HG02571 (cell line): ENCODE results near the gene DHODH.
"Not testable (repeated sequence)": the region's sequence is repeated elsewhere in the genome, so short reads cannot be mapped to it uniquely, and the experiment has no call there.

Source experiments
- ATAC-seq: cut with Tn5 transposase; IDR thresholded peaks from one replicate; pipeline ENCODE4 v1.9.1; 2021; ENCODE audit warnings: mild to moderate bottlenecking, moderate library complexity; ENCODE audit not compliant: unreplicated experiment

The DHODH gene

DNA sequence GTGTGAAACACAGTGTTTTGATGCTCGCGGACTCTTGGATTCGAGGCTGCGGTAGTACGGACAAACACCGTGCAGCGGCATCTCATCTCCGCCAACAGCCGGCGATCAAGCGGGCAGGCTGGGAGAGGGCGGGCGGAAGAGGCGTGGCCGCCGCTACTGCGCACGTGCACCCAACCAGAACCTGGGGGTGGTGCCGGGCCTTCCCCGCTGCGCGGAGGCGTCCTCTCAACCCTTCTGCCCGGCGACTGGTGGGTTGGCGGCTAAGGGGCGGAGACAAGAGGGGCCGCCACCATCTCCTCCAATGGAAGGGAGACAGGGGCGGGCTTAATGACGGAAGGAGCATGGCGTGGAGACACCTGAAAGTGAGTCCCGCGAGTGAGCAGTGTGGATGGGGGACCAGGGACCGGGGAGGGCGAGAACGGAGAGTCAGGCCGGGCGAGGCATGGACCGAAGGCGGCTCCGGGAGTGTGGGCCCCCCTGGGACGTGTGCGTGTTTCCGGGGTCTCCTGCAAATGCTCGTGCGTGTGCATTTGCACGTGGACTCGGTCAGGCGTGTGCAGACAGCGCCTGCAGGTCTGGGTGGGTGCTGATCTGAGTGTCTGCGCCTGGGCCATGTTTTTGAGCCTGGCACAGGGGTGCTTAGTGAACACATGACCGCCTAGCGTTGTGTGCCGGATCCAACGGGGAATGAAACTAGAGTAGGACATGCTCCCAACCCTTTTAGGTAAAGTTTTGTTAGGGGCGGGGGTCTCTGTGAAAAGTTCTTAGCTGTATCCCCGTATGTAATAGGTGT is at the start of gene DHODH:
Gene DHODH (plus strand): TSS at position 321 of the 793 bp plus-strand sequence. CDS start 21 bp downstream, at position 342.
- ATAC-seq: peak; percentile 99

DNA sequence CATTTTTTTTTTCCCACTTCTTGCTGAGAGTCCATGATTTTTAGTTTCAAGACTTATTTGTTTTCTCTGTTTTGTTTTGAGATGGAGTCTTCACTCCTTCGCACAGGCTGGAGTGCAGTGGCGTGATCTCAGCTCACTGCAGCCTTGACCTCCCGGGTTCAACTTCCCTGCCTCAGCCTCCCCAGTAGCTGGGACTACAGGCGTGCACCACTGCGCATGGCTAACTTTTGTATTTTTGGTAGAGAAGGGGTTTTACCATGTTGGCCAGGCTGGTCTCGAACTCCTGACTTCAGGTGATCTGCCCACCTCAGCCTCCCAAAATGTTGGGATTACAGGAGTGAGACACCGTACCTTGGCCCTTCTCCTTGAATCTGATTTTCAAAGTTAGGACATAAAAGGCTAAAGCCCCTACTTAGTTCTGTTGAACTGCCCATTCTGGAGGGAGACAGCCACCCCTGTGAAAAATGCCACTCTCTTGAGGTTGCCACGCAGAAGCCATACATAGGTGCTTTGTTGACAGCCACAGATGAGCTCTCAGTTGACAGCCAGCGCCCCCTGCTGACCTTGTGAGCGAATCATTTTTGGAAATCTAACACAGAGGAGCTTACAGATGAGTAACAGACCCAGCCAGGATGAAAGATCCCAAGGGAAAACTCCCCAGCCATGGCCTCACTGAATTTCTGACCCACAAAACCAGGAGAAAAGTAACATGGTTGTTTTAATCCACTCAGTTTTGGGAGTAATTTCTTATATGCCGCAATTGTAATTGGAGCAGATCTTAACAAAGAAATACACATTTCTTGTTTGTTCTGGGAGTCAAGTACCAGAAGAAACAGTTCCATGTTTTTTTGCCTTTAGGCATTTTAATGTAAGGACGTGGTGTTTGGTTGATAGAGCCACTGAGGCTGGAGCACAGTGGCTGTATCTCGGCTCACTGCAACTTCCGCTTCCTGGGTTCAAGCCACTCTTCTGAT is 47.2 kb upstream of the DHODH start:
- ATAC-seq: no peak

DNA sequence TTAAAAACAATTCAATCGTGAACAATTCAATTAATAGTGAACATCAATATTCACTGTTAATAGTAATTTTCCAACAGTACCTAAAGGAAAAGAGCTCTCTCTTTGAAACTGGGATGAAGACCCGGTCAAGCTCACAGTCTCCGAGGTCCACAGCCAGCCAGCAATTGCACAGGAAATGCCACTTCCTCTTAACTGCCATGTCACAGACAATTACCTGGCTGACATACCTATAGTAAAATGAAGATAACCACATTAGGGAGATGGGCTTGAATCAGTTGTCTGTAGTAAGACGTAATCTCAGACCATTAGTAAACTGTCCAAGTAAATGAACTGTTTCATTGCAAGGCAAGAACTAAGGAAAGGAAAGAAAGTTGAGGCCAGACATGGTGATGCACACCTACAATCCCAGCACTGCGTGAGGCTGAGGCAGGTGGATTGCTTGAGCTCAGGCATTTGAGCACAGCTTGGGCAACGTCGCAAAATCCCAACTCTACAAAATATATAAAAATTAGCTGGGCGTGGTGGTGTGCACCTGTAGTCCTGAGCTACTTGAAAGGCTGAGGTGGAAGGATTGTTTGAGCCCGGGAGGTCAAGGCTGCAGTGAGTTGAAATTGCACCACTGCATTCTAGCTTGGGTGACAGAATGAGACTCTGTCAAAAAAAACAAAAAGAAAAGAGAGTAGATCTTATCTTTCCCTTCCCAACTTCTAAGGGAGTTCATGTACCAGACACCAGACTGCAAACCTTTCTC is 45.2 kb upstream of the DHODH start:
- ATAC-seq: no peak

DNA sequence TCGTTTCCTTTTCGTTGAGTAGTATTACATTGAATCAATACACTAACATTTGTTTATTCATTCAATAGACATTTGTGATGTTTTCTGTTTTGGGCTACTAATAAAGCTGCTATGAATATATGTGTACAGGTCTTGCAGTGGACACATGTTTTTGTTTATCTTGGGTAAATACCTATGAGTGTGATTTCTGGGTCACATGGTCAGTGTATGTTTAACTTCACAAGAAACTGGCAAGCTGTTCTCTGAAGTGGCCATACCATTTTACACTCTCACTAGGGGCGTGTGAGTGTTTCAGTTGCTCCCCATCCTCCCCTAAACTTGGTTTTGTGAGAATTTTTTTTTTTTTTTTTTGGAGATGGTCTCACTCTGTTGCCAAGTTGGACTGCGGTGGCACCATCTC is 43.3 kb upstream of the DHODH start:
- no peak for ATAC-seq

DNA sequence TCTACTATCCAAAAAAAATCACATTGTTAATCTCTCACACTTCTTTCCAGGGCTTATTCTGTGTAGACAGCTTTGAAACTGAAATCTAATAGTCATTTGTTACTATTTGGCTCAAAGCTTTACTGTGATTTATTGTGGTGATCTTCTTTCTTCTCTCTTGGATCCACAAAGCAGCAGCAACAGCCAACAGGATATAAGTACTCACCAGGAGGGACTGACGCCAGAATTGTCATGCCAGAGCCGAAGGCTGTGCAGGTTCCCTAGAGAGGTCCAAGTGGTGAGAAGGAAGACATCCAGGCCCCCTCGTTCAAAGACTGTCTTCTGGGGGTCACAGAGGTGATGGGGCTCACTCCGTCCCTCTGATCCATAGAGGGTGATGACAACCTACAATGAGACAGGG is 41.6 kb upstream of the DHODH start:
- ATAC-seq: no peak

DNA sequence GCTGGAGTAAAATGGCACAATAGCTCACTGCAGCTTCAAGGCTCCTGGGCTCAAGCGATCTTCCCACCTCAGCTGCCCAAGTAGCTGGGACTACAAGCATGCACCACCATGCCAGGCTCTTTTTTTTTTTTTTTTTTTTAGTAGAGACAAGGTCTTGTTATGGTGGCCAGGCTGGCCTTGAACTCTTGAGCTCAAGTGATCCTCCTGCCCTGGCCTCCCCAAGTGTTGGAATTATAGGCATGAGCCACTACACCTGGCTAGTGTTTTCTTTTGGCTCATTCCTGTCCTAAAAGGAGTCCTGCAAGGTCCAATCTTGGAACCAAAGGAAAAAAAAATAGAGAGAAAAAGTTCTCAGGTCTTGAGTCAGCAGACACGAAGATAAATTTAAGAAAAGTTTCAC is 39.2 kb upstream of the DHODH start:
- ATAC-seq: no peak

DNA sequence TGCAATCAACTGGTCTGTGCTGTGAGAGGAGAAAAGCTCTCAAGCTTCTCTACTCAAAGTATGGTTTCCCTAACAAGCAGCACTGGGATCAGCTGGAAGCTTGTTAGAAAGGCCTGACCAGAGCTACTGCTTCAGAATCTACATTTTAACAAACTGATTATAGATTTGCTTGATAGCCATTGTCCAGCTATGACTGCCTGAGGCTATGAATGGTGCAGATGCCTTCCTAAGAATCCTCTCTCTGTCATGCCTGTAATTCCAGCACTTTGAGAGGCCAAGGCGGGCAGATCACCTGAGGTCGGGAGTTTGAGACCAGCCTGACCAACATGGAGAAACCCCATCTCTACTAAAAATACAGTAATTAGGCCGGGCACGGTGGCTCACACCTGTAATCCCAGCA is 37.0 kb upstream of the DHODH start:
- ATAC-seq: no peak

DNA sequence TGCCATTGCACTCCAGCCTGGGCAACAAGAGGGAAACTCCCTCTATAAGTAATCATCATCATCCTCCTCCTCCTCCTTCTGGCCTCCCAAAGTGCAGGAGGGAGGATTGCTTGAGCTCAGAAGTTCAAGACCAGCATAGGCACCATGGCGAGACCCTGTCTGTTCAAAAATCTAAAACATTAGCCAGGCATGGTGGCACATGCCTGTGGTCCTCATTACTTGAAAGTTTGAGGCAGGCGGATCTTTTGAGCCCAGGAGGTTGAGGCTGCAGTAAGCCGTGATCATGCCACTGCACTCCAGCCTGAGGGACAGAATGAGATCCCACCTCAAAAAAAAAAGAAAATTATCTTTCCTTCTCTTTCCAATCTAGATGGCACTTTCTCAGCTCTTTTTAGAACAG is 36.2 kb upstream of the DHODH start:
- ATAC-seq: no peak

DNA sequence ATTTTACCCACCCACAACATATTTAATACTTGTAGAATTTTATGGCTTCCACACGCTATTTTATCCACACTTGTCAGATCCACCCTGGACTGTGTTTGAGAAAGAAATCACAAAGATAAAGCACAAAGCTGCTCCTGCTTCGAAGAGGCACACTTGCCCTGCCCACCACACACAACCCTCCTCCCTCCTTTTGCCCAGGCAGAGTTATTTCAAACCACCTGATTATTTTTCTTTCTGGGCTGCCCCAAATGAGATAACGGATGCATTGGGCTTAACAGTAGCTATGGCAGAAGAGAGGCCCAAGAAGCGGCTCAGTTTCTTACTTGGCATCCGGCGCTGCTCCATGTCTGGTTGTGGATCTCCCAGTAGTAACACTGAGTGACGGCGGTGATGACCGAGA is 35.5 kb upstream of the DHODH start:
- no peak for ATAC-seq

DNA sequence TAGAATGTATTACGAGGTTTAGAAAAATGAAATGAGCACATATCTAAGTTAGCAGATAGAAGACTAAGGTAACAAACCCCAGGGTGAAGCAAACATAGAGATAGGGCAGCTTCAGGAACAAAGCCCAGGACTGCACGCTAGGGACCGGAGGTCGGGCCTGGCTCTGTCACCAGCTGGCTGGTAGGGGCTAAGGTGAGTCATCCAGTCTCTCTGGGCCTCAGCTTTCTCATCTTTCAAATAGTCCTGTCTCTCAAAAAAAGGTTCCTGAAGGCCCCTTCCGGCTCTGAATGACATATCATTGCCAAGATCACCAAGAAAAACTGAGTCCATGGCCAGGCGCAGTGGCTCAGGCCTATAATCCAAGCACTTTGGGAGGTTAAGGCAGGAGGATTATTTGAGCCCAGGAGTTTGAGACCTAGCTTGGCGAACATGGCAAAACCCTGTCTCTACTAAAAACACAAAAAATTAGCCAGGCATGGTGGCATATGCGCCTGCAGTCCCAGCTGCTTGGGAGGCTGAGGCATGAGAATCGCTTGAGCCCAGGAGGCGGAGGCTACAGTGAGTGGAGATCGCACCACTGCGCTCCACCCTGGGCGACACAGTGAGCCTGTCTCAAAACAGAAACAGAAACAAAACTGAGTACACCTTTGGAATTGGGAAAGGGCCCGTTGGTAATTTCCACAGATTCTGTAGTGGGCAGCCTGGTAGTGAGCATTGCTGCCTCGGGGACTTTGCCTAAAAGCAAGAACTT is 34.3 kb upstream of the DHODH start:
- ATAC-seq: no peak

DNA sequence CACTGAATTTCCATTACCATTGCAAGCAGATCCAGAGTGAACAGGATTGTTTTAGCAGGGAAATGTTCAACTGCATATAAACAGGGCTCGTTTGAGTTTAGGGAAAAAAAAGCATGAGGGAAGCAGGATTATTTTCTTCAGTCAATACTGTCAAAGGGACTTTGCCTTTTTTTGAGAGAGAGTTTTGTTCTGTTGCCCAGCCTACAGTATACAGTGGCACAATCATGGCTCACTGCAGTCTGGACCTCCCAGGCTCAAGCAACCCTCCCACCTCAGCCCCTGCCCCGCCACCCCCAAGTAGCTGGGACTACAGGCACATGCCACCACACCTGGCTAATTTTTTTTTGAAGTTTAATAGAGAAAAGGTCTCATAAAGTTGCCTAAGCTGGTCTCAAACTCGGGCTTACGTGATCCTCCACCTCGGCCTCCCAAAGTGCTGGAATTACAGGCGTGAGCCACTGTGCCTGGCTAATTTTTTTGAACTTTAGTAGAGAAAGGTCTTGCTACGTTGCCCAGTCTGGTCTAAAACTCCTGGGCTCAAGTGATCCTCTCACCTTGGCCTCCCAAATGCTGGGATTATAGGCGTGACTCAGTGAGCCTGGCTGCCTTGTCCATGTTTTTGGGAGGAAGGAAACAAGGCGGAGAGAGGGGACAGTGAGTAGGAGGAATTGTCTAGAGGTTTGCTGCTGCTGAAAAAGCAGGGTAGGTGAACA is 23.1 kb upstream of the DHODH start:
- no peak for ATAC-seq

DNA sequence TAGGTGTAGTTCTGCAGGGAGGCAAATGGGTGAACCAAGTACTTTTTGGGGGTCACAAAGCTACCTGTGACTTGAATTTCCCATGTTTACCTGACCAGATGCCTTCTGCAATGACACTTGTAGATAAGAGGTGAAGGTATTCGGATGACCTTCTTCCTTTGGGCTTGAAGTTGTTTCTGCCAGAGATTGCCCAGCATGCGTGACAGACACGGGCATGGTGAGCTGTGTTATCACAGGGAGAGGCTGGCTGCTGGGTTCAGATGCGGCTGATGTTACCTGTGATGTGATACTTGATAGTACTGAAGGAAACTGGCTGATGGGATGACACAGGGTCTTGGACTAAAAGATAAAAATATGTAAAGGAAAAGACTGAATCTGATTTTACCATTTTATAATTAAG is 22.4 kb upstream of the DHODH start:
- no peak for ATAC-seq

DNA sequence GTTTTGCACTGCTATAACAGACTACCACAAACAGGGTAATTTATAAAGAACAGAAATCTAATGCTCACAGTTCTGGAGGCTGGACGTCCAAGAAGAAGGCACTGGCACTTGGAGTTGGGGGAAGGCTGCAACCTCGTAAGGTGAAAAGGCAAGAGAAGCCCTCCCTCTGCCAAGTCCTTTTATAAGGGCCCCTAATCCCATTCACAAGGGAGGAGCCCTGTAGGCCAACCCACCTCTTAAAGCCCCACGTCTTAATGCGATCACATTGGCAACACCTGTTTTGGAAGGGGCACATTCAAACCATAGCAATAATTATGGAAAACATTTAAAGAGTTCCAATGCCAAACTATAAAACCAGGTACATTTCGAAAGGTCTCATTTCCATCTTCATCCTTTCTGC is 13.5 kb upstream of the DHODH start:
- ATAC-seq: no peak

DNA sequence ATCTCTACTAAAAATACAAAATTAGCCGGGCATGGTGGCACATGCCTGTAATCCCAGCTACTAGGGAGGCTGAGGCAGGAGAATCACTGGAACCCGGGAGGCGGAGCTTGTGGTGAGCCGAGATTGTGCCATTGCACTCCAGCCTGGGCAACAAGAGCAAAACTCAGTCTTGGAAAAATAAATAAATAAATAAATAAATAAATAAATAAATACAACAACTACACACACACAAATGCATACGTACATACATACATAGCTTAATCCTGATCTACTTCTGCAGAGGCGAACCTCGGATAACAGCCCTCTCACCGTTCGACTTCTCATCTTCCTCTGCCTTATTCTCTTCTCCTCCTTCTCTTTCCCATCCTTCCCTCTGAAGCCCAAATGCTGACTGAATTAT is 11.0 kb upstream of the DHODH start:
- ATAC-seq: not testable (repeated sequence)

DNA sequence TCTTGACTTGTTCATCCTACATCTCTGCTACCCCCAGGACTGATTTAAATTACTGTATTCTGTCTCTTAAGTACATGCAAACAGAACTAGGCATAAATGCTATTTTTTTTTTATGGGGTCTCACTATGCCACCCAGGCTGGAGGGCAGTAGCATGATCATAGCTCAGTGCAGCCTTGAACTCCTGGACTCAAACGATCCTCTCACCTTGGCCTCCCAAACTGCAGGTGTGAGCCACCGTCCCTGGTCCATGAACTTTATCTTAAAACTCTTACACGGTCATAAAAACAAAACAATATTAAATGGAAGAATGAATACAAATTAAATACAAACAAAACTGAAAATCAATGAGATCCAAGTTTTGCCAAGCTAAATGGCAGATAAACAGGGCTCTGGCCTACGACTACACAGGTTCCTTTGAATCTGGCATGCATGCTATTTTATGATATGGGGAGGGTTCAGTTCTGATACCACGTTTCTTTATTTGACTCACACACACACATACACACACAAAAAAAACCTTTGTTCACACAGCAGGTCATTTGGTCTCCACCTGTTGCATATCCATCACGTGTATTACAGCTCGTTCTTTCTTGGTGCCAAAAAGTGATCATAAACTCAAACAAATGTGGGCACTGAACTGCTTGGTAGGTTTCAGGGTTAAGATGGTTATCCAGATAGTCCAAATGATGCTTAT is 7.2 kb upstream of the DHODH start:
- ATAC-seq: no peak

DNA sequence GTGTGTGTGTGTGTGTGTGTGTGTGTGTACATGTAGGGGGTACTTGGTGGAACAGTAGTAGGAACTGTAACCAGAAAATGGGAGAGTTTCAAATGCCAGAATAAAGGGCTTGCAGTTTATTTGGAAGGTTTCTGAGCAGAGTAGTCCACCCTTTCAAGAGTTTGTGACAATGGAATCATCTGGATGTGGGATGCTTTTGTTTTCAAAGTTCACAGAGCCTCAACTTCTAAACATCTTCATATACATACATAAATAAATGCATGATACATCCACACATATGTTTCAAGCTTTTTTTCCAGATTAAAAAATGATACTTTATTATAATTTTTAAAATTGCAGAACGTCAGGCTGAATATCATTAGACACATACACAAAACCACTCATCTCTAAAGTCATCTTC is 5.9 kb upstream of the DHODH start:
- ATAC-seq: no peak

DNA sequence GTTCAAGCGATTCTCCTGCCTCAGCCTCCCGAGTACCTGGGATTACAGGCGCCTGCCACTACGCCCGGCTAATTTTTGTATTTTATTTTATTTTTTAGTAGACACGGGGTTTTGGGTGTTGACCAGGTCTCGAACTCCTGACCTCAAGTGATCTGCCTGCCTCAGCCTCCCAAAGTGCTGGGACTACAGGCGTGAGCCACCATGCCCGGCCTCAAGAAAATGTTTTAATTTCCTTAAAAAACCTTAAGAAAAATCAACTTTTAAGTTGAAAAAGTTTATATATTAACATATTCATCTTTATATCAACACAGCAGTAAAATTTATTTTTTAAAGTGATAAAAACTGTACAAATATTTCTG is 500 bp upstream of the DHODH start:
- ATAC-seq: not testable (repeated sequence)

DNA sequence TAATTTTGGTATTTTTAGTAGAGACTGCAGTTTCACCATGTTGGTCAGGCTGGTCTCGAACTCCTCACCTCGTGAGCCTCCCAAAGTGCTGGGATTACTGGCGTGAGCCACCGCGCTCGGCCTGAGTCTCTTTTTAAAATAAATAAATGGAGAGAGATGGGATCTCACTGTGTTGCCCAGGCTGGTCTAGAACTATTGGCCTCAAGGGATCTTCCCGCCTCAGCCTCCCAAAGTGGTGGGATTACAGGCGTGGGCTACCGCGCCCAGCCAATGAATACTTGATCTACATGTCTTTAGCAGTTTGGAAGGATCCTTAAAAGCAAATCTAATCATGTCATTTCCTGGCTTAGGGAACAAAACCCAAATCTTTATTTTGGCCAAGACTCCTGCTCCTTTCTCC is 1.2 kb downstream of the DHODH start:
- ATAC-seq: no peak

DNA sequence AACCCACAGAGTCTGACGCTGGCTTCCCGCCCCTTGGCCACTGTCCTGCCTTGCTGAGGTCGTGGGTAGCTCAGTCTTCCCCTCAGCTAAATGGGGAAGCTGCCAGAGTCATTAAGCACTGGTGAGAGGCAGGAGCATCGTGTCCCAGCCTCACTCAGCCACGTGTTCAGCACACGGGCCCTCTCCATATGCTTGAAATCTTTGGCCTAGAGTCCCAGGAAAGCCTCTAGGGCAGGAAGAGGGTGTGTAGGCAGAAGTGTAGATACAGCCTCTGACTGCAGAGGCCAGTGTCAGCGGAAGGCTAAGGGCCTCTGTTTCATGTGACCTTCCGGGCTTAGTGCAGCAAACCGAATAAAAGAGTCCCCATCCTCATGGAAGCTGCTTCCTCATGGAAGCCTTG is 4.1 kb downstream of the DHODH start:
- ATAC-seq: no peak
